DOHH2 (cell line): ENCODE data around the gene BPTF.

ENCODE experiments used
- CTCF ChIP-seq: fragments of 200-600 bp; sonication (generic); IDR thresholded peaks from one replicate; pipeline ENCODE4 v1.5.1; 2014; ENCODE audit warnings: antibody characterized with exemption, mild to moderate bottlenecking, low read depth, low read length; ENCODE audit not compliant: poor library complexity, severe bottlenecking
- EZH2phosphoT487 ChIP-seq: fragments of 200-600 bp; sonication (generic); IDR thresholded peaks from 2 replicates; pipeline ENCODE4 v1.6.1; 2017; ENCODE audit warnings: borderline replicate concordance, mild to moderate bottlenecking, antibody characterized with exemption, low read length, moderate library complexity, mixed read lengths

DNA sequence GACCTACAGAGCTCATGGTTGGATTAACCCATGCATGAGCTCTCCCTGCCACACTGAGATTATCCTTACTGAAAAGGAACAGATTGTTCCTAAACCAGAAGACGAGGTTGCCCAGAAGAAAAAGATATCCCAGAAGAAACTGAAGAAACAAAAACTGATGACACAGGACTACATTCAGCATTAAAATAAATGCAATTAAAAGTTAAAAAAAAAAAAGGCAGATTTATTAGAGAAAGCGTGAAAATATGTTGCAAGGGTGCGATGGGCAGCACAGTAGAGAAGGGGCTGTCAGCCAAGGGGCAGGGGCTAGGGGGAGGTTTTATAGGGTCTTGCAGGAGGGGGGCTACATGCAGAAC is 40.2 kb upstream of the BPTF start:
- TF ChIP-seq CTCF (no peak), EZH2phosphoT487 (no peak)
